ENCODE data around the gene RTN4. TPM values are rescaled to one million over a fixed set of nuclear protein-coding genes. Genes with fewer than 3 reads are reported as not detected.

The RTN4 gene
- polyA plus RNA-seq, 3 donors: 111 to 163 (median 158) TPM

DNA sequence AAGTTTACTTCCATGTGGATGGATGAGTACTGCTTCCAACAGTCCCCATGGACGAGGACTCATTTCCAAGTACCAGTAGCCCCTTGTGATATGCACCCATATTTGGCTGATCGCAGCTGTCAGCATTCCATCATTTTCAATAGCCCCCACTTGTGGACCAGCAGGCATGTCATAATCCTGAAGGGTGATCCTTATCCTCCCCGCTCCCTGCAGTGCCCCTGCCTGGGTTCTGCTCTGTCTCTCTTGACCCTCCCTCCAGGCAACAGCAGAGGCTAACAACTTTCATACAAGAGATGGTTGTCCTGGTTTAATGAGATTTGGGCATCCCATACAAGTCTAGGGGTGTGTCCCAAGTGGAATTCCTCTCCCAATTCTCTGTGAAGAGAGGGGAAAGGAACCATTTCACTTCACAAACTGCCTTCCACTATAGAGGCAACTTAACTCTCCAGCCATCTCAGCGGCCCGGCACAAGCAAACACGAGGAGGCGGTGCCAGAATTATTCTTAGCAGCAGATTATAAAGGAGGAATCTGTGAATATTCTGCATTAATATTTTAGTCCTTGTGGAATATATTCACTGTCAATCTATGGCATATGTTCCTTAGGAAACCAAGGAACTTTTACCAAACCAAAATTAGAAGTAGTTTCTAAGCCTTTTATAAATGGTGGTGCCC lies 110.7 kb downstream of the RTN4 start:
- Histone ChIP-seq H3K9me3 (replicated peaks in 1 of 2; ENCODE audit: control insufficient read depth in 1 of 2, insufficient read depth in 1 of 2, low read length in 2 of 2) (peaks cover 11 to 28% of the 10 kb centered on the region in 2 donors), H3K36me3 (replicated peaks in 1 of 2; ENCODE audit: control insufficient read depth in 1 of 2, insufficient read depth in 2 of 2, low read length in 2 of 2) (no peaks in the 10 kb centered on the region), H3K4me1 (ENCODE audit: control insufficient read depth in 1 of 2, insufficient read depth in 2 of 2, low read length in 2 of 2) (no peaks in the 10 kb centered on the region), H3K79me2 (ENCODE audit: insufficient read depth, low read length) (no peaks in the 10 kb centered on the region), H3K4me2 (replicated peaks; ENCODE audit: extremely low read depth, low read length, poor library complexity, severe bottlenecking) (no peak overlapping the region), H3K9ac (ENCODE audit: insufficient read depth, low read length, poor library complexity, severe bottlenecking) (no peak overlapping the region), H3K4me3 (replicated peaks in 1 of 3; ENCODE audit: low read depth in 2 of 3, low read length in 3 of 3) (no peak overlapping the region), H2AFZ (ENCODE audit: insufficient read depth, low read depth, low read length, poor library complexity, severe bottlenecking) (no peak overlapping the region), H4K20me1 (ENCODE audit: insufficient read depth, low read length) (no peaks in the 10 kb centered on the region), H3K27ac (ENCODE audit: low read depth in 1 of 2, low read length in 2 of 2) (no peak overlapping the region), H3K27me3 (ENCODE audit: control insufficient read depth in 2 of 2, insufficient read depth in 2 of 2, low read length in 2 of 2) (no peaks in the 10 kb centered on the region)
- no peak overlapping the region for H3K27ac Mint-ChIP-seq
- 100% methylated on average over 2 of the region's 7 CpGs for WGBS (ENCODE audit: insufficient coverage)
- intact Hi-C loops (cut with micrococcal nuclease): no loop called here
- H3K36me3 Mint-ChIP-seq: no peaks in the 10 kb centered on the region
- no peak for TF ChIP-seq CTCF (IDR thresholded peaks at IDR 0.05)
- H3K4me1 Mint-ChIP-seq: no peaks in the 10 kb centered on the region
- no peak for DNase-seq
- no peaks in the 10 kb centered on the region for H3K27me3 Mint-ChIP-seq (ENCODE audit: low read depth in 3 of 3)
- peaks cover 10 to 24% (median 19%) of the 10 kb centered on the region in 7 donors for H3K9me3 Mint-ChIP-seq
- H3K4me3 Mint-ChIP-seq: no peak overlapping the region

GRCh38 chr2:54936766-54937165 lies 113.5 kb downstream of the RTN4 start:
- Histone ChIP-seq H3K27ac (ENCODE audit: low read depth in 1 of 2, low read length in 2 of 2) (no peak overlapping the region), H3K4me1 (ENCODE audit: control insufficient read depth in 1 of 2, insufficient read depth in 2 of 2, low read length in 2 of 2) (no peaks in the 10 kb centered on the region), H3K27me3 (ENCODE audit: control insufficient read depth in 2 of 2, insufficient read depth in 2 of 2, low read length in 2 of 2) (no peaks in the 10 kb centered on the region), H3K36me3 (replicated peaks in 1 of 2; ENCODE audit: control insufficient read depth in 1 of 2, insufficient read depth in 2 of 2, low read length in 2 of 2) (no peaks in the 10 kb centered on the region), H3K4me2 (replicated peaks; ENCODE audit: extremely low read depth, low read length, poor library complexity, severe bottlenecking) (no peak overlapping the region), H4K20me1 (ENCODE audit: insufficient read depth, low read length) (no peaks in the 10 kb centered on the region), H3K4me3 (replicated peaks in 1 of 3; ENCODE audit: low read depth in 2 of 3, low read length in 3 of 3) (no peak overlapping the region), H3K9ac (ENCODE audit: insufficient read depth, low read length, poor library complexity, severe bottlenecking) (no peak overlapping the region), H2AFZ (ENCODE audit: insufficient read depth, low read depth, low read length, poor library complexity, severe bottlenecking) (no peak overlapping the region), H3K9me3 (replicated peaks in 1 of 2; ENCODE audit: control insufficient read depth in 1 of 2, insufficient read depth in 1 of 2, low read length in 2 of 2) (peaks cover 11 to 28% of the 10 kb centered on the region in 2 donors), H3K79me2 (ENCODE audit: insufficient read depth, low read length) (no peaks in the 10 kb centered on the region)
- DNase-seq: no peak
- Mint-ChIP-seq H3K4me3 (no peak overlapping the region), H3K4me1 (no peaks in the 10 kb centered on the region), H3K27me3 (ENCODE audit: low read depth in 3 of 3) (no peaks in the 10 kb centered on the region), H3K9me3 (peaks cover 10 to 24% (median 19%) of the 10 kb centered on the region in 7 donors), H3K36me3 (no peaks in the 10 kb centered on the region), H3K27ac (no peak overlapping the region)
- TF ChIP-seq CTCF (IDR thresholded peaks at IDR 0.05): no peak
- intact Hi-C loops (cut with micrococcal nuclease): no loop called here
- 100% methylated on average over 1 of the region's 8 CpGs for WGBS (ENCODE audit: insufficient coverage)
